NAMALWA (cell line): ENCODE results near the gene NF1.
"Not testable (repeated sequence)": the region's sequence is repeated elsewhere in the genome, so short reads cannot be mapped to it uniquely, and the experiment has no call there.

Source experiments
- DNase-seq: peaks from one replicate; pipeline ENCODE4 v3.0.0-alpha.2; 2015; ENCODE audit warnings: low spot score

The NF1 gene

GRCh38 chr17:31132977-31133376 is 38.2 kb downstream of the NF1 start:
- no peak for DNase-seq

GRCh38 chr17:31134576-31134975 is 39.8 kb downstream of the NF1 start:
- DNase-seq, result no peak

GRCh38 chr17:31136319-31136718 is 41.5 kb downstream of the NF1 start:
- DNase-seq, result no peak

- no peak for DNase-seq
These were observed 45.3 kb downstream of the NF1 start for GRCh38 chr17:31140111-31140510.

- no peak for DNase-seq
These were observed 49.7 kb downstream of the NF1 start for GRCh38 chr17:31144428-31144827.

GRCh38 chr17:31144836-31145235 is 50.1 kb downstream of the NF1 start:
- no peak for DNase-seq

GRCh38 chr17:31147507-31148202 is 52.9 kb downstream of the NF1 start:
- no peak for DNase-seq

GRCh38 chr17:31148205-31148604 is 53.4 kb downstream of the NF1 start:
- no peak for DNase-seq

- DNase-seq, result no peak
These were observed 57.5 kb downstream of the NF1 start for GRCh38 chr17:31152271-31152670.

GRCh38 chr17:31155208-31155810 is 60.5 kb downstream of the NF1 start:
- no peak for DNase-seq

GRCh38 chr17:31156326-31156725 is 61.5 kb downstream of the NF1 start:
- DNase-seq, result no peak

GRCh38 chr17:31156864-31157263 is 62.1 kb downstream of the NF1 start:
- DNase-seq, result not testable (repeated sequence)

GRCh38 chr17:31158746-31159377 is 64.1 kb downstream of the NF1 start:
- no peak for DNase-seq

GRCh38 chr17:31163091-31163781 is 68.5 kb downstream of the NF1 start:
- no peak for DNase-seq

- DNase-seq, result no peak
These were observed 72.3 kb downstream of the NF1 start for GRCh38 chr17:31167111-31167510.

GRCh38 chr17:31171701-31172100 is 76.9 kb downstream of the NF1 start:
- DNase-seq, result no peak

- no peak for DNase-seq
These were observed 77.6 kb downstream of the NF1 start for GRCh38 chr17:31172388-31172787.

GRCh38 chr17:31174215-31174614 is 79.4 kb downstream of the NF1 start:
- DNase-seq, result no peak

- no peak for DNase-seq
These were observed 80.5 kb downstream of the NF1 start for GRCh38 chr17:31175237-31175636.

GRCh38 chr17:31176143-31176542 is 81.4 kb downstream of the NF1 start:
- not testable (repeated sequence) for DNase-seq

- not testable (repeated sequence) for DNase-seq
These were observed 84.2 kb downstream of the NF1 start for GRCh38 chr17:31178951-31179350.

GRCh38 chr17:31195305-31195704 is 100.5 kb downstream of the NF1 start:
- DNase-seq, result no peak

- no peak for DNase-seq
These were observed 103.2 kb downstream of the NF1 start for GRCh38 chr17:31198026-31198425.
